Right lobe of liver (tissue), 4 donors: ENCODE data around the gene ANAPC2.

Experiments used
- POLR2A ChIP-seq: fragments of 450-650 bp; IDR thresholded peaks from one replicate; pipeline ENCODE4 v1.6.1; 2017; ENCODE audit warnings: antibody characterized with exemption, mild to moderate bottlenecking
- TF ChIP-seq, protein P1 (sequence below), 4 donors: fragments of 200-600 bp in 3 of 4; fragments of 450-650 bp in 1 of 4; IDR thresholded peaks; one replicate each; pipeline versions ENCODE4 v1.5.1 to v1.8.0; 2016 to 2022; ENCODE audit warnings: antibody characterized with exemption in 4 of 4, mild to moderate bottlenecking in 2 of 4
- donor health status: DM: no; HTN: no; CAD: no.
- donor health status: DM: no; HTN: no; CAD: no.
- donor health status: DM: no; HTN: yes; CAD: no.

DNA sequence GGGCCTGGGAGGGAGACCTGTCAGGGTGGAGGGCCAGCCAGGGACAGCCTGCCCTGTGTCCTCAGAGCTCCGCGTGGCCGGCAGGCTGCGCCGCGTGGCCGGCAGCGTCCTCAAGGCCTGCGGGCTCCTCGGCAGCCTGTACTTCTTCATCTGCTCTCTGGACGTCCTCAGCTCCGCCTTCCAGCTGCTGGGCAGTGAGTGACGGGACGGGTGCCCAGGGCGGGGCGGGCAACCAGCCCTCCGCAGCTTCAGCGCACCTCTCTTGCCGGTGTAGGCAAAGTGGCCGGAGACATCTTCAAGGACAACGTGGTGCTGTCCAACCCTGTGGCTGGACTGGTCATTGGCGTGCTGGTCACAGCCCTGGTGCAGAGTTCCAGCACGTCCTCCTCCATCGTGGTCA, 44.1 kb upstream of the ANAPC2 start:
- TF ChIP-seq, protein P1, sequence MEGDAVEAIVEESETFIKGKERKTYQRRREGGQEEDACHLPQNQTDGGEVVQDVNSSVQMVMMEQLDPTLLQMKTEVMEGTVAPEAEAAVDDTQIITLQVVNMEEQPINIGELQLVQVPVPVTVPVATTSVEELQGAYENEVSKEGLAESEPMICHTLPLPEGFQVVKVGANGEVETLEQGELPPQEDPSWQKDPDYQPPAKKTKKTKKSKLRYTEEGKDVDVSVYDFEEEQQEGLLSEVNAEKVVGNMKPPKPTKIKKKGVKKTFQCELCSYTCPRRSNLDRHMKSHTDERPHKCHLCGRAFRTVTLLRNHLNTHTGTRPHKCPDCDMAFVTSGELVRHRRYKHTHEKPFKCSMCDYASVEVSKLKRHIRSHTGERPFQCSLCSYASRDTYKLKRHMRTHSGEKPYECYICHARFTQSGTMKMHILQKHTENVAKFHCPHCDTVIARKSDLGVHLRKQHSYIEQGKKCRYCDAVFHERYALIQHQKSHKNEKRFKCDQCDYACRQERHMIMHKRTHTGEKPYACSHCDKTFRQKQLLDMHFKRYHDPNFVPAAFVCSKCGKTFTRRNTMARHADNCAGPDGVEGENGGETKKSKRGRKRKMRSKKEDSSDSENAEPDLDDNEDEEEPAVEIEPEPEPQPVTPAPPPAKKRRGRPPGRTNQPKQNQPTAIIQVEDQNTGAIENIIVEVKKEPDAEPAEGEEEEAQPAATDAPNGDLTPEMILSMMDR (IDR thresholded peaks at IDR 0.05), result no peak
- no peak for TF ChIP-seq POLR2A
